Measurements from ENCODE around the gene KHDRBS1.
"Not testable (repeated sequence)": the region's sequence is repeated elsewhere in the genome, so short reads cannot be mapped to it uniquely, and the experiment has no call there.

KHDRBS1 gene

GRCh38 chr1:32013386-32014198 lies at the start of gene KHDRBS1:
Gene KHDRBS1, plus strand, starts transcription at chr1:32013868. Its CDS starts 128 bp downstream, at chr1:32013996.
- DNase-seq: peak; percentile 99

- no peak for DNase-seq
Measured at GRCh38 chr1:31970873-31971272, 42.8 kb upstream of the KHDRBS1 start.

GRCh38 chr1:31976401-31976800 lies 37.3 kb upstream of the KHDRBS1 start:
- no peak for DNase-seq

GRCh38 chr1:31977385-31978131 lies 36.1 kb upstream of the KHDRBS1 start:
- DNase-seq: no peak

- no peak for DNase-seq
Measured at GRCh38 chr1:31978843-31979400, 34.7 kb upstream of the KHDRBS1 start.

- no peak for DNase-seq
Measured at GRCh38 chr1:31980835-31981455, 32.7 kb upstream of the KHDRBS1 start.

- no peak for DNase-seq
Measured at GRCh38 chr1:31981456-31981839, 32.2 kb upstream of the KHDRBS1 start.

GRCh38 chr1:31981972-31982371 lies 31.7 kb upstream of the KHDRBS1 start:
- no peak for DNase-seq

GRCh38 chr1:31984419-31985347 lies 29.0 kb upstream of the KHDRBS1 start:
- DNase-seq: no peak

GRCh38 chr1:31985430-31985829 lies 28.2 kb upstream of the KHDRBS1 start:
- DNase-seq: no peak

GRCh38 chr1:31987135-31987619 lies 26.5 kb upstream of the KHDRBS1 start:
- no peak for DNase-seq

GRCh38 chr1:31989964-31990363 lies 23.7 kb upstream of the KHDRBS1 start:
- DNase-seq: no peak

GRCh38 chr1:31991182-31991581 lies 22.5 kb upstream of the KHDRBS1 start:
- no peak for DNase-seq

- DNase-seq: no peak
Measured at GRCh38 chr1:31995263-31995662, 18.4 kb upstream of the KHDRBS1 start.

- not testable (repeated sequence) for DNase-seq
Measured at GRCh38 chr1:31996121-31996520, 17.5 kb upstream of the KHDRBS1 start.

- no peak for DNase-seq
Measured at GRCh38 chr1:32001863-32002262, 11.8 kb upstream of the KHDRBS1 start.

- DNase-seq: not testable (repeated sequence)
Measured at GRCh38 chr1:32002285-32002684, 11.4 kb upstream of the KHDRBS1 start.

- DNase-seq: no peak
Measured at GRCh38 chr1:32005522-32005921, 8.1 kb upstream of the KHDRBS1 start.

- no peak for DNase-seq
Measured at GRCh38 chr1:32007591-32007940, 6.1 kb upstream of the KHDRBS1 start.

GRCh38 chr1:32010246-32010645 lies 3.4 kb upstream of the KHDRBS1 start:
- DNase-seq: no peak

- DNase-seq: no peak
Measured at GRCh38 chr1:32012709-32013385, 821 bp upstream of the KHDRBS1 start.

All from activated CD8-positive, alpha-beta memory T cell treated with anti-CD3 and anti-CD28 coated beads, Interleukin-2, amount 50 U/mL, for 48 hours (primary cell).